Small intestine (tissue), 7 donors: ENCODE results near the gene KCNQ4. TPM values are rescaled to one million over a fixed set of nuclear protein-coding genes. Genes with fewer than 3 reads are reported as not detected.

ENCODE experiments used
- DNase-seq, 2 donors: peaks; one replicate each; pipeline versions ENCODE4 v3.0.0 to v3.0.0-alpha.2; 2013
- FAIRE-seq: peaks from 2 replicates; lab custom pipeline; 2012; peaks lifted over from hg19 to GRCh38; lab: Jason Lieb, UNC
- H3K27ac ChIP-seq, 3 donors: one replicate each; pipeline ENCODE4 v1.5.1; 2013; ENCODE audit warnings: low read length in 2 of 3, mild to moderate bottlenecking in 2 of 3, control low read depth in 1 of 3, inconsistent platforms in 1 of 3, low read depth in 1 of 3, moderate library complexity in 1 of 3
- H3K27me3 ChIP-seq, 3 donors: one replicate each; pipeline ENCODE4 v1.6.1; 2013; ENCODE audit warnings: low read length in 3 of 3, inconsistent platforms in 1 of 3; ENCODE audit not compliant: control insufficient read depth in 3 of 3, insufficient read depth in 3 of 3
- H3K36me3 ChIP-seq, 3 donors: one replicate each; pipeline ENCODE4 v1.6.1; 2013; ENCODE audit warnings: low read length in 3 of 3, inconsistent platforms in 1 of 3, low read depth in 1 of 3, mild to moderate bottlenecking in 1 of 3, moderate library complexity in 1 of 3; ENCODE audit not compliant: control insufficient read depth in 3 of 3, insufficient read depth in 2 of 3
- H3K4me1 ChIP-seq, 3 donors: one replicate each; pipeline ENCODE4 v1.6.1; 2013; ENCODE audit warnings: low read length in 2 of 3, inconsistent platforms in 1 of 3, low read depth in 1 of 3, mild to moderate bottlenecking in 1 of 3, moderate library complexity in 1 of 3; ENCODE audit not compliant: control insufficient read depth in 3 of 3, insufficient read depth in 2 of 3
- H3K4me3 ChIP-seq, 3 donors: one replicate each; pipeline ENCODE4 v1.5.1; 2013; ENCODE audit warnings: low read length in 3 of 3, control low read depth in 1 of 3, inconsistent platforms in 1 of 3, low read depth in 1 of 3, mild to moderate bottlenecking in 1 of 3, moderate library complexity in 1 of 3
- H3K9me3 ChIP-seq, 2 donors: one replicate each; pipeline ENCODE4 v1.6.1; 2013; ENCODE audit warnings: low read depth in 1 of 2, low read length in 1 of 2; ENCODE audit not compliant: control insufficient read depth in 2 of 2, insufficient read depth in 1 of 2
- WGBS, 3 donors: extraction: QIAGEN DNeasy Blood & Tissue Kit; methylation state at CpG; one replicate each; pipeline ENCODE4 v1.1.7; 2013; 5-methylcytosine and 5-hydroxymethylcytosine counted together
- polyA plus RNA-seq, 4 donors: library from polyadenylated mRNA; stranded (reverse) in 3 of 4; unstranded in 1 of 4; fragments of 200-250 nt in 3 of 4; fragments of 120-200 nt in 1 of 4; gene quantifications; one replicate each; pipeline versions ENCODE4 v1.2.1 to v1.2.3, GENCODE V29; 2013
- donor health status: healthy with polysubstance abuse.
- donor health status: control.
- donor health status: control.
- donor health status: Bipolar disorder and iron deficiency.
- donor health status: healthy.

The KCNQ4 gene
- polyA plus RNA-seq, 4 donors: 0.45 to 1.9 (median 0.92) TPM

DNA sequence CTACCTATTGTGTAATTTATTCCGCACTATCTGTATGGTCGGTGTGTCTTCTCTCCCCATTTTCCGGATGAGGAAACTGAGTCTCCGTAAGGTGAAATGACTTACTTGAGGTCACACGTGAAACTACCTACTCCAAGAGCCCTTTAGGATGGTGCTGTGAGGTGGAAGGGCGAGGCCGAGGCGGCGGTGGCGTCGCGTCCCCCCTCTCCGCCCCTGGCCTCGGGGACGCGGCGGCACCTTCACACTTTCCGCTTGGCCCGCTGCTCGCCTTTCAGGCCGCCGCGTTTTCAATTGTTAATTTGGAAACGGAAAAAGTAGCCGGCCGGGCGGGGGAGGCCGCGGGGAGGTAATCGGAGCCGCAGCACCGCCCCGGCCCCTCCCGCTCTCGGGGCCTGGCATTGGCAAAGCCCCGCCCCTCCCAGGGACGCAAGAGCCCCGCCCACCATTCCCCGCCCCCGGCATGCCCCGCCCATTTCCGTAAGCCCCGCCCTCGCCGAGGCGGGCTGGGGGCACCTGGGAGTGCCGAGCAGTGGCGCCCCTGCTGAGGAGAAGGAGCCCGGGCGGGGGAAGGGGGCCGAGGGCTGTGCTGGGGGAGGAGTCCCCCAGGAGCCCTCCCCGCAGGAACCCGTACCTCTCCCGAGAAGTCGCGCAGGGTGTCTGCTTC is 18.6 kb downstream of the KCNQ4 start:
- H3K27me3 ChIP-seq: peaks cover 0 to 19% (median 0%) of the 10 kb centered on the region in 3 donors
- FAIRE-seq: no peak
- peaks cover 0 to 22% (median 4%) of the 10 kb centered on the region in 3 donors for H3K4me1 ChIP-seq
- DNase-seq: peak; percentile 76 to 82
- peak overlapping the region in 1 of 3 donors; percentile 86 for H3K27ac ChIP-seq
- H3K4me3 ChIP-seq: peak overlapping the region in 2 of 3 donors; percentile 38 to 52
- 2 to 4% (median 3%) methylated on average over 49 to 56 of the region's 56 CpGs for WGBS, 3 donors
- H3K36me3 ChIP-seq: no peaks in the 10 kb centered on the region
- H3K9me3 ChIP-seq: no peaks in the 10 kb centered on the region

DNA sequence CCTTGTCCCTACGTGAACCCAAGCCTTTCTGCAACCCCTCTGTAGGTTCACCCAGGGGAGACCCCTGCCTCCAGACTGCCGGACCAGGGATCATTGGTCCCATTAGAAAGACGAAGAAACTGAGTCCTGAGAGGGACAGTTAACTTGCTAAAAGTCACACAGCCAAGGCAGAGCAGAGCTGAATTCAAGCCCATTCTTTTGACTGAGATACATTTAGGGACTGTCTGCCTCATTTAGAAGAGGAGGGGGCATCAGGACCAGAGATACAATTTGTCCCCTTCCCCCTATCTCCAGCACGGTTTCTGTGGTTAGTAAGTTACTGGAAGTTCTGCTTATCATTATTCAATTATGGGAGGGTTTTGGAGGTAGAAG is 19.1 kb downstream of the KCNQ4 start:
- Histone ChIP-seq H3K36me3 (no peaks in the 10 kb centered on the region), H3K4me3 (peak overlapping the region in 1 of 3 donors; percentile 52), H3K27me3 (peaks cover 0 to 15% (median 0%) of the 10 kb centered on the region in 3 donors), H3K4me1 (peaks cover 0 to 22% (median 4%) of the 10 kb centered on the region in 3 donors), H3K9me3 (no peaks in the 10 kb centered on the region), H3K27ac (peak overlapping the region in 1 of 3 donors; percentile 75)
- no peak for FAIRE-seq
- 32 to 36% (median 36%) methylated on average over 4 of the region's 4 CpGs for WGBS, 3 donors
- no peak for DNase-seq

DNA sequence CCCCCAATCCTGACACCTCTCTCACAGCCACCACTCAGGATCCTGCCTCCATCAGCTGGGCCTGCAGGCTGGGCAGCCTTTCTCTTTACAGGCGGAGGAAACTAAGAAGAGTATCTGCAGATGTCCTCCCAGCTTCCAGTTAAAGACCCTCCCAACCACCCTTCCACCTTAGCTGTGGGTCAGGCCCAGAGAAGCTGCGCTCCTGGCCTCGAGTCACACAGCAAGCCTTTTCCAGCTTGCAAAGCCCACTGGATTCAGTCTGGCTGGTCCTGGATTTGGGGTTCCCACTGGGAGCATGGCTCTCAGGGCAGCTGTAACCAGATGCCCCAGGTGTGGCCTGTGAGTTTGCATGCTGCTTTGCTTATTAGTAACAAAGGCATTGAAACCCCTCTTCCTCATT is 19.9 kb downstream of the KCNQ4 start:
- no peak for FAIRE-seq
- 87 to 91% (median 90%) methylated on average over 3 of the region's 3 CpGs for WGBS, 3 donors
- Histone ChIP-seq H3K36me3 (no peaks in the 10 kb centered on the region), H3K9me3 (no peaks in the 10 kb centered on the region), H3K4me3 (no peak overlapping the region), H3K4me1 (peaks cover 0 to 22% (median 4%) of the 10 kb centered on the region in 3 donors), H3K27ac (peak overlapping the region in 1 of 3 donors; percentile 45), H3K27me3 (peaks cover 0 to 11% (median 0%) of the 10 kb centered on the region in 3 donors)
- no peak for DNase-seq

DNA sequence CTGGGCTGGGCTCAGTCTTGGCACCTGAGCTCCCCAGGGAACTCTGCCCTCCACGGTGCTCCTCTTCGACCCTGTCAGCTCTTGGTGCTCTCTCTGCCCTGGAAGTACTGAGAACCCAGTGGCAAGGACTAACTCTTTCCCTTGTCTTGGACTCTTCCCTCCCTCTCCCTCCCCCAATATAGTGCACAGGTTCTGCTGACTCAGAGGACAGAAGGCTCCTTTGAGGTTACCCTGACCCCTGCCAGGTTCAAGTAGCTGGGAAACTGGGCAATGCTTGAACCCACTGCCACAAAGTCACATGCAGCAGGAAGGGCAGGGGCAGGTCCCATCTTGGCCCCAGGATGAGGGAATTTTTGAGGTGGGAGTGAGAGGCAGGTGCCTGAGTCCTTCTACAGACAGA is 20.3 kb downstream of the KCNQ4 start:
- no peak for FAIRE-seq
- H3K27ac ChIP-seq: no peak overlapping the region
- peaks cover 0 to 11% (median 0%) of the 10 kb centered on the region in 3 donors for H3K27me3 ChIP-seq
- DNase-seq: no peak
- H3K4me1 ChIP-seq: peaks cover 0 to 22% (median 4%) of the 10 kb centered on the region in 3 donors
- H3K9me3 ChIP-seq: no peaks in the 10 kb centered on the region
- H3K4me3 ChIP-seq: no peak overlapping the region
- H3K36me3 ChIP-seq: no peaks in the 10 kb centered on the region
- 13 to 46% (median 14%) methylated on average over 2 of the region's 2 CpGs for WGBS, 3 donors

DNA sequence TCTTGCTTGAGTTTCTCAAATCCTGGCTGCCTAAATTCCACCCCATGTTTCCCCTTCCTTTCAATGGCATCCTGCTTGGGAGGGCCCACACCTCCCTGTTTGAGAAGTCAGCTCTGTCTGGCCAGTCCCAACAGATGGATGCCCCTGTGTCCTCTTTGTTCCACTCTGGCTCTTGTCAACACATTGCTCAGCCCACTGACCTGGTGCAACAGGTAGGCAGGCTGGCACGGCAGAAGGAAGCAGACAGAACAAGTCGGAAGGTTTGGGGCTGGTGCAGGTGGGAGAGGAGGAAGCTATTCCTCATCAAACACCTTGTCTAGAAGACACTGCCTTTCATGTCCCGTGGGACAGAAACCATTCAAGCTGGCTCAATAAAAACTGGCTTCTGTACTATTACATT is 22.7 kb downstream of the KCNQ4 start:
- peaks cover 0 to 10% (median 4%) of the 10 kb centered on the region in 3 donors for H3K4me1 ChIP-seq
- 43 to 69% (median 50%) methylated on average over 3 of the region's 3 CpGs for WGBS, 3 donors
- H3K9me3 ChIP-seq: no peaks in the 10 kb centered on the region
- H3K4me3 ChIP-seq: no peak overlapping the region
- no peak for FAIRE-seq
- peaks cover 0 to 2% (median 0%) of the 10 kb centered on the region in 3 donors for H3K27me3 ChIP-seq
- no peak for DNase-seq
- no peaks in the 10 kb centered on the region for H3K36me3 ChIP-seq
- H3K27ac ChIP-seq: no peak overlapping the region

DNA sequence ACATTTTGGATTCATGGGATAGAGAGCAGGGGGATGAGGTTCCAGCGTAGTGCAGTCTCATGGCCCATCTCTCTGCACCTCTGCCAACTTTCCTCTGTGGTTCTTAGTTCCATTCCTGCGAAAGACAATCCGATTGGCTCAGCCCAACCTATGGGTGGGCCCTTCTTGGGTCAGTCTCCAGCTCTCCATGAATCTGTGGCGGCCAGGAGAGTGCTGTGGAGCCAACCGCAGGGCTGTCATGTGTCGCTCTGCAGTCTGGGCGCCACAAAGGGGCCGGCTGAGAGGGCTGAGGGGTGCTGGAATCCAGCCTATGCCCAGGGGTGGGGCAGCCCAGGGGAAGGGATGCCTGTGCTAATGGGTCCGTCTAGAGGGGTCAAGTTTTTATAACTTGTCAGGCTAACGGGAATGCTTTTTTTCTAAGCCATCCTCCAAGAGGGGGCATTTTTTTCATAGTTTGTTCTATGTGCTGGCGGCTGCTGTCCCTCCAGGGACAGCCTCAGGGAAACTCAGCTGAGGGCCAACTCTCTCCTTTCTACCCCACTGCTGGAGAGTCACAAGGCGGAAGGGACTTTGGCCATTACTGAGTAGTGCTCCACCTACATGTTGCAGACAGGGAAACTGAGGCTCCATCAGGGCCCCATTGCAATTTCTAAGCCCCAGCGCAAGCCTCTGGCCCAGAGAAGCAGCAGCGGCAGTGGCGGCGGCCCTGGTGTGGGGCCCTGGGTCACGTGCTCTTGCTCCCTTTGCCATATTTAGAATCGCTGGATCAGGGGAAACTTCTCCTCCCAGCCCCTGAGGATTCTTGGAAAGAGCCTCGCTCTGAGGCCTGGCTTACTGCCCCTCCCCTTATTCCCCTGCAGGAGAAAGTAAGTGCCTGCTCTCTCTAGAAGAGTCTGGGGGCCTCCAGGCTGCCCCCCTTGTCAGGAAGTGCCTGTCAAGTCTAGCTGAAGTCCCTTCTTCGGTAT is 23.4 kb downstream of the KCNQ4 start:
- DNase-seq (peak in 1 of 2 donors; percentile 29), FAIRE-seq (no peak)
- Histone ChIP-seq H3K4me1 (peaks cover 0 to 3% (median 0%) of the 10 kb centered on the region in 3 donors), H3K4me3 (no peak overlapping the region), H3K9me3 (no peaks in the 10 kb centered on the region), H3K36me3 (no peaks in the 10 kb centered on the region), H3K27me3 (no peaks in the 10 kb centered on the region), H3K27ac (peak overlapping the region in 1 of 3 donors; percentile 47)
- WGBS, 3 donors: 66 to 75% (median 73%) methylated on average over 20 of the region's 20 CpGs

DNA sequence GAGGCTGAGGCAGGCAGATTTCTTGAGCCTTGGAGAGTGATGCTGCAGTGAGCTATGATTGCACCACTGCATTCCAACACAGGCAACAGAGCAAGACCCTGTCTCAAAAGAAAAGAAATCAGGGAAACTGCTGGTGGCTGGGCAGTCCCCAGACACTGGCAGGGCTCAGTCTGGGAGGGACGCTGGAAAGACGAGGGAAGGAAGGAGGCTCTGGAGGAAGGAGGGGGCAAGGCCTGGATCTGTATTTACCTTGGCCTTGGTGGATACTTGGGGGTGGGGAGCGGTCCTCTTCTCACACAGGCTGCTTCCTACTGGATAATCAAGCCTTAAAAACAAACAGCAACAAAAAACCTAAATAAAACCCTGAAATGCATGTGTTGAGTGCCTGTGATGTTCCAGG is 24.4 kb downstream of the KCNQ4 start:
- H3K36me3 ChIP-seq: no peaks in the 10 kb centered on the region
- H3K4me3 ChIP-seq: no peak overlapping the region
- no peak for FAIRE-seq
- no peak overlapping the region for H3K27ac ChIP-seq
- no peaks in the 10 kb centered on the region for H3K9me3 ChIP-seq
- no peak for DNase-seq
- H3K27me3 ChIP-seq: peaks cover 0 to 6% (median 0%) of the 10 kb centered on the region in 3 donors
- WGBS, 3 donors: 60 to 67% (median 65%) methylated on average over 3 of the region's 3 CpGs
- peaks cover 0 to 2% (median 0%) of the 10 kb centered on the region in 3 donors for H3K4me1 ChIP-seq

DNA sequence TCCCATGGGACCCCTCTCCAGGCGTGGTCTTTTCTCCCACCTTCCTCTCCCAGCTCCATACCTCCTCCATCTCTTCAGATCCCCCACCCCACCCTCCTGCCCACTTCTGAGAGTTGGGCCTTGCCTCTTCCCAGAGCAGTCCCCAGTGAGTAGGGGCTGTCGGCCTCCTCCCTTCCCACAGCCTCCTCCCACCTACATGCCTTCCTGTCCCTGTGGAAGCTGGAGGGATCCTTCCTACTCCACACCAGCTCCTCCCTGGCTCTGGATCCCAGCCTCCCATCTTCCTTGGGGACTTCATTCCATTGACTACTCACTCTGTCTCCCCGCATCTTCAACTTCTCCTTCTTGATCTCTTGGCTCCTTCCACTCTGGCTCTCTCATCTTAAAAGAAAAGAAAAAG is 24.9 kb downstream of the KCNQ4 start:
- Histone ChIP-seq H3K4me1 (peaks cover 0 to 2% (median 0%) of the 10 kb centered on the region in 3 donors), H3K4me3 (no peak overlapping the region), H3K27ac (no peak overlapping the region), H3K27me3 (peaks cover 0 to 7% (median 0%) of the 10 kb centered on the region in 3 donors), H3K36me3 (no peaks in the 10 kb centered on the region), H3K9me3 (no peaks in the 10 kb centered on the region)
- WGBS, 3 donors: 73 to 79% (median 78%) methylated on average over 3 of the region's 3 CpGs
- FAIRE-seq: no peak
- no peak for DNase-seq
